GM19463 (cell line): Measurements from ENCODE around the gene CACNA2D3.
"Not testable (repeated sequence)": the region's sequence is repeated elsewhere in the genome, so short reads cannot be mapped to it uniquely, and the experiment has no call there.

ENCODE experiments used
- ATAC-seq: cut with Tn5 transposase; IDR thresholded peaks from one replicate; pipeline ENCODE4 v1.9.1; 2021; ENCODE audit warnings: mild to moderate bottlenecking, moderate library complexity; ENCODE audit not compliant: unreplicated experiment

The CACNA2D3 gene

DNA sequence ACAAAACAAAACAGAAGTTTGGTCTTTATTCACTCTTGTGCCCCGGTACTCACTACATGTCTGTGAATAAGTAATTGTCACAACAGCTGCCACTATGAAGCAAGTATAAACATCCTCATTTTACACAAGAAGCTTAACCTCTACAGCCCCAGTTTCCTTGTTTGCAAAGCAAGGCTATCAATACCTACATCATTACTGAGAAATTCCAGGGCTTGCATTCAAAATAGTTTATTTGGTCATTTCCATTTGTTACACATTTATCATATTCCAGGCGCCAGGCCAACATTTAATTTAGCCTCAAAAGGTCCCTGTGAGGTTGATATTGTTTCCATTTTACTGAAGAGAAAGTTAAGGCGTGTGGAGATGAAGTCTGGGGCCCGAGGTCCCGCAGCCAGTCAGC, 966.9 kb downstream of the CACNA2D3 start:
- ATAC-seq: no peak

DNA sequence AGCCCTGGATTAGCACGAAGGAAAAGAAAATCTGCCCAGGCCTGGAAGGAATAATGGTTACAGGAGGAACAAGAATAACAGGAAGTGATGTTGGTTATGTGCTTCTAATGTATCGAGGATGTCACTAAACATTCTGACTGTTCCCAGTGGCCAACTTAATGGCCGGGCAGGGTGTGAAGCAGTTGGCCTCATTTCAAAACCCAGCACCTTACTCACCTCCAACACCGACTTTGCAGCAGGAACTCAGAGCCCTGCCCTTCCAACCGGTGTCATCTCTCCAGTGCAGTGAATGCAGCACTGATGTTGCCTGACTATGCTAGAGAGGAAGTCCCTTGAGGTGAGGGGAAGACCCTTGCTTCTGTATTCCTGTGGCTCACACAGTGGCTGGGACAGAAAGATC, 967.9 kb downstream of the CACNA2D3 start:
- ATAC-seq: no peak

DNA sequence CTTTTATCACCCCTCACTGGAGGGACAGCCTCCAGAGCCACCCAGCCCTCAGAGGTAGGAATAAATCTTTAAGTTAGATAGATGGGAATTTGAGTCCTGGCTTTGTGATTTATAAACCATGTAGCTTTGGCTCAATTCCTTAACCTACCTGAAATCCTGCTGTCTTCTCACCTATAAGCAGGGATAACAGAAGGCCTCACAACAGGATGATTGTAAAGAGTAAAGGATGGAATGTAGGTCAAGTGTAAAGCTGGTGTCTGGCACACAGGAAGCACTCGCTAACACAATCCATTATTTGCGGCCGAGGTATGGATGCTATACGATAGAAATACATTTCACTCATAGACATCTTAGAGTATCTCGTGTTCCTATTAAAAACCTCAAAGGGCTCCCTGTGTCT, 968.4 kb downstream of the CACNA2D3 start:
- ATAC-seq: no peak

DNA sequence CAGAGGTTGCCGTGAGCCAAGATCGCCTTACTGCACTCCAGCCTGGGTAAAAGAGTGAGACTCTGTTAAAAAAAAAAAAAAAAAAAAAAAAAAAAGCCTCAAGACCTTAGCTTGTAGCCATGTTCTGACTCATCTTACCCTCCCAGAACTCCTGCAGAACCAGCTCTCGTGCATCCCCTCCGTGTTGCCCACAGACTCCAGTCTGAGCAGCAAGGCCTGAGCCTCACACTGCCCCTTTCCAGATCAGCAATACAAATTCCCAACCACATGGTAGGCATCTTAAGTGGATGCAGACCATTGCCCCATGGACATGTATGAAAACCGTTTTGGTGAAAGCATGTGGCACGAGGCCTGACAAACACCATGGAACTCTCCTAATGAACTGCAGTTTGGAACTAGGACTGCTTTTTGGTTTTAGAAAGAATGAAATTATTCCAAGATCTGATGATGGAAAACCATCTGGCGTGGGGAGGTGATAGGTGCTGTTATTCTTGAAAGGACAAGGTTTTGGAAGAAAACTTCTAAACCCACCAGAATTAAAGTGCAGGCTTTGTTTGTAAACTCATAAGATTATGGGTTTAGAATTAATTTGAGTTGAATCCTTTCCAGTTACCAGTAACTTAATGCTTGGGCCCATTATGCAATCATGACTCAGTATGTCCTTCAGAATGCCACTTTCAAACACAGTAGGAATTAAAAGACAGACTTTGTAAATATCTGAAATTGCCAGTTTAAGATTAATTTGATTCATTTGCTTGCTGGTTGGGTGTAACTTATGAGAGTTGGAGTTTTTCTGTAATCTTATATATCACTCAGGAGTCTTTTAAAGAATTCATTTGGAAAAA, 969.3 kb downstream of the CACNA2D3 start:
- ATAC-seq: no peak

DNA sequence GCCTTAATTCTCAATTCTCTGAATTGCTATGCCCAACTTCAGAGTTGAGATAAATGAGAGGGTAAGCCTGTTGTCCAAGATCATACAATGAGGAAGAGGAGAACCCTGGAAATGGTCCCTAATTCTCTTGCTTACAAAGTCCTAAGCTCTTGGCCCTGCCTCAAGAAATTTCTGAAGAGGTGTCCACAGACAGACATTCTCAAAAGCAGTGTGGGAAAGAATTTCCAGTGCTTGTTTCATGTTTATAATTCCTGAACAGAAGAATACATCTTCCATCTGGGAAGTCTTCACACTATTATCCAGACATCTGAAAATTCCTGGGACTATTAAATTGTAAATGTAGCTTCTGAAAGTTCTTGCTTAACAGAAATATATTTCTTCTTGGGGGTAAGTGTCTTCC, 972.3 kb downstream of the CACNA2D3 start:
- no peak for ATAC-seq

DNA sequence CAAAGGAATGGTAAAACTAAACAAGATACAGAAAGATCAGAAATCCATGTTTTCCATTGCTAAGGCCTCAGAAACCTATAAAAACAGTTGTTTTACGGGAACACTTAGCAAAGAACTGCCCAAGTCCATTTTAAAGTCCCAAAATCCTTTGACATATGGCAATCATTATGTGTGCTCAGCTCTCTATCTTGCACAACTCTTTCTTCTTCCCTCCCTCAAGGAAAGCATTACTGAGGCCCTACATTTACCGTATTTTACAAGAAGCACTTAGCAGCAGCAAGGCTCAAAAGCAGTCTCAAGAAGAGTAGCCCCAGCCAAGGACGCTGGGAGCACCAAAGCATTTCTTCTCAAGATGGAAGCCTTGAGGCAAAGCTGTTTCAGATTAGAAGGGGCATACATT, 975.1 kb downstream of the CACNA2D3 start:
- ATAC-seq: no peak

DNA sequence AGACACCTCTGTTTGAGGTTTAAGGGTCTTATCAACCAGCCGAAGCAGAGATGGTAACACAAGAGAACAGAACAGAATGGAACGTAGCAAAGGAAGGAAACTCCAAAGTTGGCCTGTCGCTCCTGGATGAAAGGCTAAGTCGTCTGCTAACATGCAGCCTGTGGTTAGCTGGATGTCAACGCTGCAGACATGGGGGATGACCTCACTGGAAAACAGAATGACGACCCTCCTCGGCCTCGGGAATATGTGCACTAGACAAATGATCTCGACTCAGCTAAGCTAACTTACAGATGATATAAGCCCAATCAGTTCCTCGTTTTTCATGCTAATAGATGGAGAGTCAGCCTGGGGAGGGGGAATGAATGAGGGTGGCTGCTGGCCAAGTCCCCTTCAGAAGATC, 983.3 kb downstream of the CACNA2D3 start:
- ATAC-seq: no peak

DNA sequence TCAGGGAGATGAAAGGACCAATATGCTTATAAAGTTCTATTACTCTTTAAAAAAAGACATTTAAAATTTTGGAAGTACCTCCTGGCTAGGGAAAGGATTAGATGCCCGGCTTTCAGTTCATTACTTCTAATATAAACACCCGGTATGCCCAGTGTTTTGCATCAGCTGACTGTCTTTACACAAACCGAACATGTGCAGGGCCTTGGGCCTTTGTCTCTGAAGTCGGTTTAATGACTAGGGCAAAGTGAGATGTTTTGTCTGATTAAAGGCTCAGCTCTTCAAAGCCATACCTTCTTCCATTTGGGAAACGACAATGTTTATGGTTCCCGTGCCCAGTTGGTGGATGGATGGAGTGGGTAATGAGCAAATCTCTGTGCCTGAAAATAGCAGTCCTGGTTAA, 984.8 kb downstream of the CACNA2D3 start:
- ATAC-seq: no peak

DNA sequence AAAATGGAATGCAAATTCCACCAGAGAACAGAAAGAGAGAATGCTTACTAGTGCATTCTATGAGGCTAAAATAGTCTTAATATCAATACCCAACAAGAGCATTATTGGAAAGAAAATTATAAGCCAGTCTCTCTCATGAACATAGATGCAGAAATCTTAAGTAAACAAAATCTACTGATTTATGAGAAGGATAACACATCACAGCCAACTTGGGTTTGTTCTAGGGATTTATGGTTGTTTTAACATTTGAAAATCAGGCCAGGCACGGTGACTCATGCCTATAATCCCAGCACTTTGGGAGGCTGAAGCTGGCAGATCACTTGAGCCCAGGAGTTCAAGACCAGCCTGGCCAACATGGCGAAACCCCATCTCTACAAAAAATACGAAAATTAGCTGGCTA, 989.6 kb downstream of the CACNA2D3 start:
- not testable (repeated sequence) for ATAC-seq

DNA sequence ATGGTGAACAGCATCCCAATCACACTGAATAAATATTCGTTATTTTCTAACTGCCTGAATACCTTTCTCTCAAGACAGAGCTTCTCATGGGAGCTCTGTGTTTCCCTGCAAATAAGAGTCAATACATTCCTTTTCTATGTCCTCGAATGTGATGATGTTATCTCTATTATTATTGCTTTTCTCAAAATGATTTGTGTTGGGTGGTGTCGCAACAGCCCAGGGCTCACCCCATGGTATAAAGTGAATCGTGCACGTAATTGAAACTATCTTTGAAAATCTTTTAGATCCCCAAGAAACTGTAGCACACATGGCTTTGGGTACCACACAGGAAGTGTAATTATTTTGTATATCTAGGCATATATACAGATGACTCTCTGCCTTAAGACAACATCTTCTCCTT, 996.1 kb downstream of the CACNA2D3 start:
- ATAC-seq: no peak

DNA sequence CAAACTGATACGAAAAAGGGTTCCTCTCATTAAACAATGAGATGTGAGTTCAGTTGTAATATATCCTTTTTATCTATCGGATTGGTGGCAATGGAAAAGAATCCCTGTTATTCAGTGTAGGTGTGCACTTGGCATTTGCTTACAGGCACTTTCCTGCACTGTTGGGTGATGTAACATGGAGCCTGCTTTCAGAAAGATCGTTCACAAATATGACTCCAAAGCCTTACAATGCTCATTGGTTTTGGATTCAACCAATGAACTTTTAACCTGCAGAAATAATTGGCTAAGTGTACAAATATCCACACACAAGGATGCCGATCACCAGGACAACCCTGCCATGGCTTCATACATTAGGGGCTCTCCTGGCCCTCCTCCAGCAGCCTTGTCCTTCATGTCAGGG, 996.9 kb downstream of the CACNA2D3 start:
- ATAC-seq: no peak

DNA sequence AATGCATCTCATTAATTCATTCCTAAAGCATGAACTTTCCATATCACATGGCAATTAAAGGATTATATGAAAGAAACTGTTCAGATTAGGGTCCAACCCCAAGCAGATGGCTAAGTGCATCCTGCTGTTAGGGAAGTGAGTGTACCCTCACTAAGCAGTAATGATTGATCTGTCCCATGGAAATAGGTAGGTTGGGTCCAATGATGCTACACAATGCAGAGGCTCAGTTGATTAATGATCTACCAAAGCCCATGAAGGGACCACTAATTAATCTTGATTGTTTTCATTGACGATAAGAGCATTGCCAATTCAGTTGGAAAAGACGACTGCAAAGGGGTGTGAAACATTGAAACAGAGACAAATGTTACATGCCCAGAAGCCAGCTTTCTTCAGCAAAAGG, 1000.0 kb downstream of the CACNA2D3 start:
- no peak for ATAC-seq
